Measurements from ENCODE around the gene TIRAP. TPM values are rescaled to one million over a fixed set of nuclear protein-coding genes. Genes with fewer than 3 reads are reported as not detected.

TIRAP gene
- total RNA-seq, 1 donor from 2014 or later: 16.9 TPM

DNA sequence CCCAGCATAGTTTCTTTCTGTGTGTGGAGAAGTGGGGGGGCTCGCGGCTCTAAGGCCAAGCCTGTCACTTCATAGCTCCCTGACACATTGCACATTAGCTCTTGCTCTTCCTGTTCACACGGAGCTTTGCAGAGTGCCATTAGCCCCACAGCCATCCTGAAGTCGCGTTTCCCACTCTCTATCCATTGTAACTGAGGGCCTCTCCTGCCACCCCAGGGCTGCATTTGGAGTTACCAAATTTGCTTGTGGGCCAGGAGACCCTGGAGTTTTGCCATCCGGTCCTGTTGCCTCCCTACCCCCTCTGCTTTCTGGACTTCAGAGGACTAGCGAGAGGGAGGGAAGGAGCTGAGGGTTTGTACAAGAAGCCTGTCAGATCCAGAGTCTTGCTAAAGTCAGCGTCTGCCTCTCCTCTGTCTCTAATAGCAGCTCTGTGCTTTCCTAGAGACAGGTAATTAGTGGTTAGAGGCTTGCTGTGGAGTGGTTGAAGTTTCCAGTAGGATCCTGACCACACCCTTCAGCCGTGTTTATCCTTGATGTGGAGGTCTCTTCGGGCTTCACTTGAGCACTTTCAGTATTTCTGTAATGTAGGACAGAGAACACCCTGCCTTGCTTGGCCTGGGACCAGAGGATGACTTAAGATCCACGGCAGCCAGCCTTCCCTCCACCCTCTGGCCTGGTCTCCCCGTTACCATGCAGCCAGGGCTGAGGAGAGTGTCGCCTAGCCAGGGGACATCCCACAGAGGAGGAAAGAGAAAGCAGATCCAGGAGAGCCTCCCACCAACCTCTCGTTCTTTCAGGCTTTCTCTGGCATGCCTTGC, 35.1 kb downstream of the TIRAP start:
- peaks cover 30% of the 10 kb centered on the region for H3K4me1 ChIP-seq
- H3K27ac ChIP-seq: peak overlapping the region; percentile 86
- peak; percentile 7 to 82 for TF ChIP-seq POLR2AphosphoS5 (IDR thresholded peaks at IDR 0.05; ENCODE audit: insufficient read depth in 1 of 2, low read depth in 1 of 2)
- TF ChIP-seq, protein P1, sequence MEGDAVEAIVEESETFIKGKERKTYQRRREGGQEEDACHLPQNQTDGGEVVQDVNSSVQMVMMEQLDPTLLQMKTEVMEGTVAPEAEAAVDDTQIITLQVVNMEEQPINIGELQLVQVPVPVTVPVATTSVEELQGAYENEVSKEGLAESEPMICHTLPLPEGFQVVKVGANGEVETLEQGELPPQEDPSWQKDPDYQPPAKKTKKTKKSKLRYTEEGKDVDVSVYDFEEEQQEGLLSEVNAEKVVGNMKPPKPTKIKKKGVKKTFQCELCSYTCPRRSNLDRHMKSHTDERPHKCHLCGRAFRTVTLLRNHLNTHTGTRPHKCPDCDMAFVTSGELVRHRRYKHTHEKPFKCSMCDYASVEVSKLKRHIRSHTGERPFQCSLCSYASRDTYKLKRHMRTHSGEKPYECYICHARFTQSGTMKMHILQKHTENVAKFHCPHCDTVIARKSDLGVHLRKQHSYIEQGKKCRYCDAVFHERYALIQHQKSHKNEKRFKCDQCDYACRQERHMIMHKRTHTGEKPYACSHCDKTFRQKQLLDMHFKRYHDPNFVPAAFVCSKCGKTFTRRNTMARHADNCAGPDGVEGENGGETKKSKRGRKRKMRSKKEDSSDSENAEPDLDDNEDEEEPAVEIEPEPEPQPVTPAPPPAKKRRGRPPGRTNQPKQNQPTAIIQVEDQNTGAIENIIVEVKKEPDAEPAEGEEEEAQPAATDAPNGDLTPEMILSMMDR (IDR thresholded peaks at IDR 0.05): no peak
- H3K27me3 ChIP-seq: no peaks in the 10 kb centered on the region
- no peaks in the 10 kb centered on the region for H3K36me3 ChIP-seq
- intact Hi-C loops (cut with DNase I): no loop called here
- H3K9me3 ChIP-seq: no peaks in the 10 kb centered on the region
- DNase-seq (ENCODE audit: extremely low spot score in 2 of 2): no peak
- peak overlapping the region; percentile 13 to 34 for H3K4me3 ChIP-seq

DNA sequence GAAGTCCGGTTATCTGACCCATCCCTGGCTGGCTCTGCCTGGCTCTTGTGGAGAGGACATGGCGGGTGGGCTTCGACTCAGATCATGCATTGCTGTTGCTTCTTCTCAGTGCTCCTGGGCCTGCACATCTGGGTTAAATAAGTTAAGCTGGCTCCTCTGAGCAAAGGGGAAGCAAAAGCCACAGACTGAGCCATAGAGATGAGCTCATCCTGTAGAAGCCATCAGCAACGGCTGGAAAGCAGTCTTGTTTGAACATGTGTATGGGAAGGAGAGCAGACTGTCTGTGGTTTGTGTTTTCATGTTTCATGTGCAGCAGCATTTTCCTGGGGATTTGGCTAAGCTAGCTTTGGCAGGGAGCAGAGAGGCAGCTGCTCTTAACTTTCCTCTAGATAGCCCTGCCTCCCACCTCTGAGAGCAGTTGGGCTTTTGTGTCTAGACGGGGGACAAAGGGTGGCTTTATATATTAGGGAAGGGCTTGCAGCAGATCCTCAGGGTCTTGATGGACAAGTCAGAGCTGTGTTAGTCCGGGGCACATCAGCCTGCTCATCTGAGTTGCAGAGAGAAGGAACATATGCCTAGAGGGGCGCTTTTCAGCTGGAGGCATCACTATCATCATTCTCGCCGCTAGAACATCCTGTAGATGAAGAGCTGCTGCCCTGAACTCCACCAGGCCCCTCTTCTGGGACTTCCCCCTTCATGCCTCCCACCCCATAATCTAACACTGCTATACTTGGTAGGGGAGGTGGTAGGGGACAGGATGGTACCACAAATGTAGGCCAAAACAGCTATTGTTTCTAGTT, 35.9 kb downstream of the TIRAP start:
- TF ChIP-seq POLR2AphosphoS5 (IDR thresholded peaks at IDR 0.05; ENCODE audit: insufficient read depth in 1 of 2, low read depth in 1 of 2) (peak in 1 of 2 donors; percentile 57), POLR2A (IDR thresholded peaks at IDR 0.05) (no peak)
- TF ChIP-seq, protein P1 (IDR thresholded peaks at IDR 0.05): no peak
- intact Hi-C loops (cut with DNase I): no loop called here
- Histone ChIP-seq H3K27me3 (no peaks in the 10 kb centered on the region), H3K9me3 (no peaks in the 10 kb centered on the region), H3K4me1 (peaks cover 30% of the 10 kb centered on the region), H3K27ac (peak overlapping the region; percentile 86), H3K4me3 (peak overlapping the region; percentile 13 to 34), H3K36me3 (no peaks in the 10 kb centered on the region)
- DNase-seq (ENCODE audit: extremely low spot score in 2 of 2): peak in 1 of 2 donors; percentile 93

DNA sequence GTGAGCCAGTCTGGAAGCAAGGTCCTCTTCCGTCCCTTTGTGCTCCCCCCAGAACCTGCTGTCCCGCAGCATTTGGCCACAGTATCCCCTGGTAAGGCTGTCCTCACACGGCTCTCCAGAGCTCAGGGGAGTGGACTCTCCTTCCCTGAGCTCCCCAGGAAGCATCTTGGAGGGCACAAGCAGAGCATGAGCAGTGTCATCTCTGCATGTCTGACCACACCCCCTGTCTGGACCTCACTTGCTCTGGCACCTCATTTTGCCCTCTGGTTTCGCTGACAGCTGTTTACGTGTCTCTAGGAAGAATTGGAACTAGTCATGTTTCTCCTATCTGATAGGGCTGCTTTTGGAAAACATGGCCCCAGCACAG, 36.5 kb downstream of the TIRAP start:
- no peak overlapping the region for H3K4me3 ChIP-seq
- no peaks in the 10 kb centered on the region for H3K36me3 ChIP-seq
- H3K4me1 ChIP-seq: peaks cover 30% of the 10 kb centered on the region
- DNase-seq (ENCODE audit: extremely low spot score in 2 of 2): no peak
- no peaks in the 10 kb centered on the region for H3K9me3 ChIP-seq
- TF ChIP-seq POLR2AphosphoS5 (IDR thresholded peaks at IDR 0.05; ENCODE audit: insufficient read depth in 1 of 2, low read depth in 1 of 2): no peak
- no peak for TF ChIP-seq POLR2A (IDR thresholded peaks at IDR 0.05)
- TF ChIP-seq, protein P1 (IDR thresholded peaks at IDR 0.05): no peak
- intact Hi-C loops (cut with DNase I): no loop called here
- no peaks in the 10 kb centered on the region for H3K27me3 ChIP-seq
- H3K27ac ChIP-seq: peak overlapping the region; percentile 86

DNA sequence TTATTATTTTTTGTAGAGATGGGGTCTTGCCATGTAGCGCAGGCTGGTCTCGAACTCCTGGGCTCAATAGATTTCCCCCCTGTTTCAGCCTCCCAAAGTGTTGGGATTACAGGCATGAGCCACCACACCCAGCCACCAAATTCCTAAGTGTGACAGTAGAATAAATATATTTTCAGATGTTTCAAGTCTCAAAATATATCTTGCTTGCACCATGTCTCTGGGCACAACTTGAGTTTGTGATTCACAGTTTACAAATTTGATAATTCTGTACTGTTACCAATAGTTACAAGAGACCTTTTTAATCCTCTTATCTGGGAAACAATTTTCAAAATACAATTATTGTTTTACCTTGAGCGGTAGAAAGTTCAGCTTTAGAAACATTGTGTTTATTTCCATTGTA, 40.1 kb downstream of the TIRAP start:
- no peak for DNase-seq (ENCODE audit: extremely low spot score in 2 of 2)
- no peaks in the 10 kb centered on the region for H3K27me3 ChIP-seq
- no peak overlapping the region for H3K4me3 ChIP-seq
- H3K36me3 ChIP-seq: no peaks in the 10 kb centered on the region
- H3K4me1 ChIP-seq: peaks cover 20% of the 10 kb centered on the region
- H3K27ac ChIP-seq: no peak overlapping the region
- intact Hi-C loops (cut with DNase I): no loop called here
- TF ChIP-seq POLR2AphosphoS5 (IDR thresholded peaks at IDR 0.05; ENCODE audit: insufficient read depth in 1 of 2, low read depth in 1 of 2): no peak
- TF ChIP-seq, protein P1 (IDR thresholded peaks at IDR 0.05): no peak
- no peak for TF ChIP-seq POLR2A (IDR thresholded peaks at IDR 0.05)
- H3K9me3 ChIP-seq: no peaks in the 10 kb centered on the region

All from vagina (tissue), 2 donors.